OCI-LY1 (cell line): Measurements from ENCODE around the gene LCE1A.

Experiments
- H2AFZ ChIP-seq: fragments of 200-600 bp; sonication (generic), shearing (Covaris generic); 2 replicates; pipeline ENCODE4 v1.6.0; 2014; ENCODE audit warnings: antibody characterized with exemption, mild to moderate bottlenecking, low read length
- H3F3A ChIP-seq: fragments of 200-600 bp; sonication (generic), shearing (Covaris generic); 2 replicates; pipeline ENCODE4 v1.6.0; 2014; ENCODE audit warnings: mild to moderate bottlenecking, antibody characterized with exemption, low read length, moderate library complexity; ENCODE audit not compliant: insufficient read depth
- H3K27ac ChIP-seq: fragments of 200-600 bp; sonication (generic); 2 replicates; pipeline ENCODE4 v1.5.1; 2014; ENCODE audit warnings: low read length, mixed run types, mild to moderate bottlenecking, low read depth; ENCODE audit not compliant: poor library complexity, severe bottlenecking
- H3K27me3 ChIP-seq: fragments of 200-600 bp; sonication (generic); 2 replicates; pipeline ENCODE4 v1.6.0; 2014; ENCODE audit warnings: antibody characterized with exemption, mild to moderate bottlenecking, low read length, moderate library complexity; ENCODE audit not compliant: insufficient read depth
- H3K36me3 ChIP-seq: fragments of 200-600 bp; sonication (generic); 2 replicates; pipeline ENCODE4 v1.6.1; 2014; ENCODE audit warnings: mild to moderate bottlenecking, antibody characterized with exemption, low read length, moderate library complexity, mixed read lengths; ENCODE audit not compliant: insufficient read depth
- H3K4me1 ChIP-seq: fragments of 200-600 bp; sonication (generic); 2 replicates; pipeline ENCODE4 v1.5.1; 2014; ENCODE audit warnings: mild to moderate bottlenecking, low read length, moderate library complexity; ENCODE audit not compliant: insufficient read depth, severe bottlenecking
- H3K4me2 ChIP-seq: fragments of 200-600 bp; sonication (generic), shearing (Covaris generic); 2 replicates; pipeline ENCODE4 v1.6.1; 2014; ENCODE audit warnings: low read length
- H3K4me3 ChIP-seq: fragments of 200-600 bp; sonication (generic); 2 replicates; pipeline ENCODE4 v1.5.1; 2014; ENCODE audit warnings: low read length, low read depth, mild to moderate bottlenecking, mixed read lengths; ENCODE audit not compliant: poor library complexity, severe bottlenecking
- H3K79me2 ChIP-seq: fragments of 200-600 bp; shearing (Covaris generic); 2 replicates; pipeline ENCODE4 v1.6.1; 2016; ENCODE audit warnings: mixed run types, low read length, mixed read lengths; ENCODE audit not compliant: insufficient read depth
- H3K9ac ChIP-seq: fragments of 200-600 bp; sonication (generic), shearing (Covaris generic); 2 replicates; pipeline ENCODE4 v1.6.1; 2014; ENCODE audit warnings: mild to moderate bottlenecking, low read length, mixed read lengths
- H3K9me2 ChIP-seq: fragments of 200-600 bp; sonication (generic), shearing (Covaris generic); 2 replicates; pipeline ENCODE4 v1.6.1; 2014; ENCODE audit warnings: low read depth, mild to moderate bottlenecking, low read length, mixed read lengths
- H3K9me3 ChIP-seq: fragments of 200-600 bp; shearing (Covaris generic); 2 replicates; pipeline ENCODE4 v1.6.1; 2014; ENCODE audit warnings: low read length, mixed read lengths
- H4K20me1 ChIP-seq: fragments of 200-600 bp; sonication (generic), shearing (Covaris generic); 2 replicates; pipeline ENCODE4 v1.6.0; 2016; ENCODE audit warnings: mild to moderate bottlenecking, low read length; ENCODE audit not compliant: insufficient read depth
- CTCF ChIP-seq: fragments of 200-600 bp; sonication (generic), shearing (Covaris generic); IDR thresholded peaks from 2 replicates; pipeline ENCODE4 v1.5.1; 2017; ENCODE audit warnings: mild to moderate bottlenecking, antibody characterized with exemption, low read length, moderate library complexity, mixed read lengths
- EZH2 ChIP-seq: fragments of 200-600 bp; sonication (generic), shearing (Covaris generic); IDR thresholded peaks from 2 replicates; pipeline ENCODE4 v1.8.0; 2017; ENCODE audit warnings: borderline replicate concordance, mixed run types, mild to moderate bottlenecking, antibody characterized with exemption, low read length, moderate library complexity, mixed read lengths

LCE1A gene

GRCh38 chr1:152786077-152786476 is 41.2 kb upstream of the LCE1A start, which contains the start of gene LCE1E:
TSS of gene LCE1E (plus strand) at chr1:152786257. CDS start at chr1:152787300, 1,043 bp downstream.
- no peaks in the 10 kb centered on the region for H3K4me1 ChIP-seq
- no peaks in the 10 kb centered on the region for H3K79me2 ChIP-seq
- H4K20me1 ChIP-seq, result no peaks in the 10 kb centered on the region
- no peak within 1 kb of the TSS for H2AFZ ChIP-seq
- no peak within 1 kb of the TSS for H3K27ac ChIP-seq
- H3K9me2 ChIP-seq, result no peaks in the 10 kb centered on the region
- no peak within 1 kb of the TSS for H3K4me3 ChIP-seq
- H3K9ac ChIP-seq, result no peak within 1 kb of the TSS
- TF ChIP-seq EZH2 (no peak), CTCF (no peak)
- no peaks in the 10 kb centered on the region for H3K9me3 ChIP-seq
- H3K36me3 ChIP-seq, result no peaks in the 10 kb centered on the region
- H3F3A ChIP-seq, result no peaks in the 10 kb centered on the region
- no peaks in the 10 kb centered on the region for H3K27me3 ChIP-seq
- no peak within 1 kb of the TSS for H3K4me2 ChIP-seq

GRCh38 chr1:152795686-152796085 is 31.6 kb upstream of the LCE1A start:
- Histone ChIP-seq H3K4me3 (no peak overlapping the region), H3K27ac (no peak overlapping the region), H3K4me1 (no peaks in the 10 kb centered on the region), H3K9me3 (no peaks in the 10 kb centered on the region), H3F3A (no peaks in the 10 kb centered on the region), H3K9ac (no peak overlapping the region), H4K20me1 (no peaks in the 10 kb centered on the region), H3K36me3 (no peaks in the 10 kb centered on the region), H2AFZ (no peak overlapping the region), H3K4me2 (no peak overlapping the region), H3K79me2 (no peaks in the 10 kb centered on the region), H3K9me2 (no peaks in the 10 kb centered on the region), H3K27me3 (no peaks in the 10 kb centered on the region)
- TF ChIP-seq CTCF (no peak), EZH2 (no peak)

- Histone ChIP-seq H3K27me3 (no peaks in the 10 kb centered on the region), H3K4me3 (no peak within 1 kb of the TSS), H3K27ac (no peak within 1 kb of the TSS), H3K4me2 (no peak within 1 kb of the TSS), H3K79me2 (no peaks in the 10 kb centered on the region), H3K4me1 (no peaks in the 10 kb centered on the region), H3K36me3 (no peaks in the 10 kb centered on the region), H4K20me1 (no peaks in the 10 kb centered on the region), H3K9me2 (no peaks in the 10 kb centered on the region), H3K9me3 (no peaks in the 10 kb centered on the region), H3K9ac (no peak within 1 kb of the TSS), H3F3A (no peaks in the 10 kb centered on the region), H2AFZ (no peak within 1 kb of the TSS)
- TF ChIP-seq CTCF (no peak), EZH2 (no peak)
These were observed 30.9 kb upstream of the LCE1A start, which contains the start of gene LCE1D for GRCh38 chr1:152796421-152796820. TSS of gene LCE1D (plus strand) at chr1:152796721. CDS start at chr1:152797795, 1,074 bp downstream.
